Activated naive CD8-positive, alpha-beta T cell treated with anti-CD3 and anti-CD28 coated beads for 36 hours (primary cell): ENCODE data around the gene MT1X. TPM values are rescaled to one million over a fixed set of nuclear protein-coding genes. Genes with fewer than 3 reads are reported as not detected.

ENCODE experiments used
- DNase-seq: peaks from one replicate; pipeline ENCODE4 v3.0.0; 2021
- H3K27ac Mint-ChIP-seq: one replicate; pipeline ENCODE4 v1.8.0; 2022; ENCODE audit warnings: mild to moderate bottlenecking, moderate library complexity, mixed read lengths
- H3K27me3 Mint-ChIP-seq: one replicate; pipeline ENCODE4 v1.8.0; 2022; ENCODE audit warnings: mild to moderate bottlenecking, mixed read lengths
- H3K36me3 Mint-ChIP-seq: one replicate; pipeline ENCODE4 v1.8.0; 2021; ENCODE audit warnings: mild to moderate bottlenecking, mixed read lengths
- H3K4me1 Mint-ChIP-seq: one replicate; pipeline ENCODE4 v1.8.0; 2021; ENCODE audit warnings: mixed read lengths
- H3K4me3 Mint-ChIP-seq: one replicate; pipeline ENCODE4 v1.8.0; 2022; ENCODE audit warnings: mild to moderate bottlenecking, moderate library complexity, mixed read lengths
- H3K9me3 Mint-ChIP-seq: one replicate; pipeline ENCODE4 v1.8.0; 2022; ENCODE audit warnings: mixed read lengths
- total RNA-seq, 2 experiments: library from RNA; stranded (reverse); gene quantifications; one replicate each; pipeline ENCODE4 v1.2.3, GENCODE V29; 2021

Gene MT1X
- total RNA-seq, 2 experiments from 2014 or later: 71.4 to 72.3 TPM

DNA sequence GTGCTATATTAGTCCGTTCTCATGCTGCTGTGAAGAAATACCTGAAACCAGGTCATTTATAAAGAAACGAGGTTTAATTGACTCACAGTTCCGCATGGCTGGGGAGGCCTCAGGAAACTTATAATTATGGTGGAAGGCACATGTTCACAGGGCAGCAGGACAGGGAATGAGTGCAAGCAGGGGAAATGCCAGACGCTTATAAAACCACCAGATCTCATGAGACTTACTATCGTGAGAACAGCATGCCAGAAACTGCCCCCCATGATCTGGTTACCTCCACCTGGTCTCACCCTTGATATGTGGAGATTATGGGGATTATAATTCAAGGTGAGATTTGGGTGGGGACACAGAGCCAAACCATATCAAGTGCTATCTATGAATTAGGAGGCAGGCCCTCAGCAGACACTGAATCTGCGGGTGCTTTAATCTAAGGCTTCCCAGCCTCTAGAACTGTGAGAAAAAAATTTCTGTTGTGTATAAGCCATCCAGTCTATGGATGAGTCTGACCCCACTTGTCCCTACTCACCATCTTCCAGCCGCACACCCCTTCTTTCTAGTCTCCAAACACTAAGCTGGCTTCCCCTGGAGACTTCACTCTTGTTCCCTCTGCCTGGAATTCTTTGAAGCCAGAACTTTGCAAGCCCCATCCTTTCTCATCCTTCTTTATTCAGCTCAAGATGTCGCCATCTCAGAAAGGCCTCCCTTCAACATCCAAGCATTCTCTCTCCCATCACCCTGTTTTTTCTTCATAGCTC is 46.9 kb downstream of the MT1X start:
- Mint-ChIP-seq H3K27me3 (no peaks in the 10 kb centered on the region), H3K27ac (peak overlapping the region; percentile 78), H3K4me3 (no peak overlapping the region), H3K9me3 (no peaks in the 10 kb centered on the region), H3K36me3 (peaks cover 4% of the 10 kb centered on the region), H3K4me1 (peaks cover 15% of the 10 kb centered on the region)
- no peak for DNase-seq

DNA sequence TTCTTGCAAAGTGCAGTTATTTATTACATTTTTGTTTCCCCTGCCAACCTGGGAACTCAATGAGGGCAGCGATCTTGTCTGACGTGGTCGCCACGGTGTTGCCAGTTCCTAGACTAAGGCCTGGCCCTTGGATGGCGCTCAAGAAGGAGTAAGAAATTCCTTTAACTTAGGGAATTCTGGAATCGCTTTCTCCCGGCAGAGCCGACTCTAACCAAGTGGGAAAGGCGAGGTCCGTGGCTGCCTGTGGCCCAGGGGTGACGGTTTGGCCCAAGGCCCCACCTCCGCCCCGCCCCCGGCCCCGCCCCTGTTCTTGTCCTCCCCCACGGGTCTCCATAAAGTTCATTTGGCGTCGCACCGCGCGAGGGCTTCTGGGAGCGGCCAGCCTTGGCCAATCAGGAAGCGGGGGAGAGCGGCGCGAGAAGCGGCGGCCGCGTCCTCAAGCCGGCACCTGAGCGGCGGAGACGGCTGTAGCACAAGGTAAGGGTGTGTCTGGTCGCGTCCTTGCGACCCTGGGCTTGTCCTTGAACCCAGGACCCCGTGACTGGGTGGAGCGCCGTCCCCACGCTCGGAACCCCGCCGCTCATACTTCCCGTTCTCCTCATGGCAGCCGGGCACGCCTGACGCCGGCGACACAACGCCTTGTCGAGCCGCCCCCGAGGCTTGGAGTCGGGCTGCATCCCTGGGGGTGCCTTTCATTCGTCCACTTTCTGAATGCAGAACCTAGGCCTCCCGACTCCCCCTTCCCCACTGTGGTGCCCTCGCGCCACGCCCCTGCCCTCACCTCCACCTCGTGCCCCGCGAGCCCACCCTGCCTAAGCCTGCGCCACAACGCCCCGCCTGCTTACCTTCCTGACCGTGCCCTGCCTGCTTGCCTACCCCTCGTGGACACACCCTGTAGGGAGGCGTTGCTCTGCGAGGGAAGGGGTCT is 47.7 kb downstream of the MT1X start, which contains the start of gene NUP93:
NUP93 (plus strand) TSS at position 395 of the 928 bp plus-strand sequence. CDS start 18,119 bp downstream, outside the sequence.
- H3K36me3 Mint-ChIP-seq: peaks cover 4% of the 10 kb centered on the region
- no peak within 1 kb of the TSS for H3K4me3 Mint-ChIP-seq
- peak; percentile 90 for DNase-seq
- no peaks in the 10 kb centered on the region for H3K9me3 Mint-ChIP-seq
- peak within 1 kb of the TSS; percentile 78 for H3K27ac Mint-ChIP-seq
- H3K27me3 Mint-ChIP-seq: no peaks in the 10 kb centered on the region
- H3K4me1 Mint-ChIP-seq: peaks cover 15% of the 10 kb centered on the region

DNA sequence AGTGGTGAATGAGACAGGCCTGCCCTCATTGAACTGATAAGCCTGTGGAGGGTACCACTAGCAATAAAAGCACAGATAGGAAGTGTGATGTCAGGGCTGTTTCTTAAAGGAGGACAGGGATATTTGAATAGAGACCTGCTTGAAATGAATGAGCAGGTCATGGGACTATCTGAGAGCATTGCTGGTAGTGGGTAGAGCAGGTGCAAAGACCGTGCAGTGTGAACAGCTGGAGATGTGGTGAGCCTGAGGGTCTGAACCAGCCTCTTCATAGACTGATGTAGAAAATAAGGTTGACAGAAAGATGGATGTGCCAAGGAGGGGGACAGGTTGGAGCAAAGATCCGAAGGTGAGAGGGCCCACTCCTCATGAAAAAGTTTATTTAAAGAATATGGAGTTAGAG is 50.1 kb downstream of the MT1X start:
- H3K4me1 Mint-ChIP-seq: peaks cover 19% of the 10 kb centered on the region

DNA sequence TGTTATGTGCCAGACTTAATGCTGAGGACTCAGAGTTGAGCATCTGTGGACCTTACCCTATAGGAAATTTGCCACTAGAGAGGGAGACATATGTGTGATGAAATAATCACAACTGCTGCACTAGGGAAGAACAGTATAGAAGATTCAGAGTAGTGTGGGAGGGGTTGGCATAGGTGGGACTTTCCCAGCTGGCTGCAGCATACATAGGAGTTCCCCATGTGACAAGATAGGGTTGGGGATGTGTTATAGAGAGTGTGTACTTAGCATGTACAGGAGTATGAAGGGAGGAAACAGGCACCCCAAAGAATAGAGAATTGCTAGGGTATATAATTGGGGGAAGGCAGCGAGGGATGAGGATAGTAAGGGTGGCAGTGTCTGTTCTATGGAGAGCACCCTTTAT is 50.6 kb downstream of the MT1X start:
- peak; percentile 40 for DNase-seq
- no peaks in the 10 kb centered on the region for H3K27me3 Mint-ChIP-seq
- no peak overlapping the region for H3K27ac Mint-ChIP-seq
- H3K9me3 Mint-ChIP-seq: no peaks in the 10 kb centered on the region
- H3K4me1 Mint-ChIP-seq: peaks cover 21% of the 10 kb centered on the region
- peaks cover 14% of the 10 kb centered on the region for H3K36me3 Mint-ChIP-seq
- H3K4me3 Mint-ChIP-seq: no peak overlapping the region

More for the DNA sequence above, 50.1 kb downstream of the MT1X start:
- no peaks in the 10 kb centered on the region for H3K9me3 Mint-ChIP-seq
- no peaks in the 10 kb centered on the region for H3K27me3 Mint-ChIP-seq
- H3K27ac Mint-ChIP-seq: no peak overlapping the region
- no peak overlapping the region for H3K4me3 Mint-ChIP-seq
- no peak for DNase-seq
- H3K36me3 Mint-ChIP-seq: peaks cover 9% of the 10 kb centered on the region

Other genes starting within 250 kb of the MT1X start
- 100 to 1,000 TPM; 319 to 323 TPM for gene NUDT21, start 231.1 kb upstream of the MT1X start, total RNA-seq
- 10 to 100 TPM; 76.6 to 78.5 TPM for gene OGFOD1, start 230.9 kb upstream of the MT1X start, total RNA-seq
- 1 to 10 TPM; 9.3 to 9.6 TPM for gene BBS2, start 162.4 kb upstream of the MT1X start, total RNA-seq
- gene MT4, start 117.4 kb upstream of the MT1X start, total RNA-seq: not detected
- gene MT3, start 92.9 kb upstream of the MT1X start, total RNA-seq: 10 to 100 TPM; 24.3 to 25.6 TPM
- 100 to 1,000 TPM; 124 to 126 TPM for gene MT2A, start 73.9 kb upstream of the MT1X start, total RNA-seq
- 10 to 100 TPM; 67.1 to 68.9 TPM for gene MT1E, start 56.7 kb upstream of the MT1X start, total RNA-seq
- gene MT1M, start 49.8 kb upstream of the MT1X start, total RNA-seq: not detected
- not detected for gene MT1A, start 43.8 kb upstream of the MT1X start, total RNA-seq
- gene MT1B, start 30.6 kb upstream of the MT1X start, total RNA-seq: not detected
- gene MT1F, start 24.5 kb upstream of the MT1X start, total RNA-seq: 10 to 100 TPM; 13.1 to 13.2 TPM
- 10 to 100 TPM; 35.8 to 41.8 TPM for gene MT1G, start 14.4 kb upstream of the MT1X start, total RNA-seq
- 1 to 10 TPM; 2.3 to 3.3 TPM for gene MT1H, start 12.7 kb upstream of the MT1X start, total RNA-seq
- 100 to 1,000 TPM; 153 to 172 TPM for gene NUP93, start 47.7 kb downstream of the MT1X start, total RNA-seq
- gene SLC12A3, start 182.7 kb downstream of the MT1X start, total RNA-seq: under 1 TPM in 1 of 2 experiments, not detected in 1; 0.04 TPM
- gene HERPUD1, start 249.7 kb downstream of the MT1X start, total RNA-seq: 100 to 1,000 TPM; 143 to 149 TPM